ENCODE measurements around the gene DNALI1.
"Not testable (repeated sequence)": the region's sequence is repeated elsewhere in the genome, so short reads cannot be mapped to it uniquely, and the experiment has no call there.

DNALI1 gene

GRCh38 chr1:37557402-37557801, 662 bp downstream of the DNALI1 start:
- H3K9me3 ChIP-seq (ENCODE audit: control insufficient read depth, low read length): no peaks in the 10 kb centered on the region
- no peaks in the 10 kb centered on the region for H3K27me3 ChIP-seq (replicated peaks; ENCODE audit: control insufficient read depth, insufficient read depth, low read length)
- H3K4me1 ChIP-seq (ENCODE audit: control insufficient read depth, insufficient read depth, low read length): peaks cover 18% of the 10 kb centered on the region
- H3K4me3 ChIP-seq (ENCODE audit: low read length): peak overlapping the region; percentile 80
- H3K9ac ChIP-seq (ENCODE audit: low read length): no peak overlapping the region
- peaks cover under 1% of the 10 kb centered on the region for H3K36me3 ChIP-seq (ENCODE audit: control insufficient read depth, insufficient read depth, low read length, severe bottlenecking)
- no peak for DNase-seq (ENCODE audit: low read depth)

GRCh38 chr1:37558411-37558810, 1.7 kb downstream of the DNALI1 start:
- H3K9ac ChIP-seq (ENCODE audit: low read length): no peak overlapping the region
- no peak for DNase-seq (ENCODE audit: low read depth)
- H3K4me1 ChIP-seq (ENCODE audit: control insufficient read depth, insufficient read depth, low read length): peaks cover 8% of the 10 kb centered on the region
- H3K9me3 ChIP-seq (ENCODE audit: control insufficient read depth, low read length): no peaks in the 10 kb centered on the region
- no peaks in the 10 kb centered on the region for H3K36me3 ChIP-seq (ENCODE audit: control insufficient read depth, insufficient read depth, low read length, severe bottlenecking)
- no peaks in the 10 kb centered on the region for H3K27me3 ChIP-seq (replicated peaks; ENCODE audit: control insufficient read depth, insufficient read depth, low read length)
- H3K4me3 ChIP-seq (ENCODE audit: low read length): no peak overlapping the region

- no peak overlapping the region for H3K9ac ChIP-seq (ENCODE audit: low read length)
- H3K4me1 ChIP-seq (ENCODE audit: control insufficient read depth, insufficient read depth, low read length): peaks cover 6% of the 10 kb centered on the region
- H3K27me3 ChIP-seq (replicated peaks; ENCODE audit: control insufficient read depth, insufficient read depth, low read length): no peaks in the 10 kb centered on the region
- no peak overlapping the region for H3K4me3 ChIP-seq (ENCODE audit: low read length)
- no peaks in the 10 kb centered on the region for H3K9me3 ChIP-seq (ENCODE audit: control insufficient read depth, low read length)
- H3K36me3 ChIP-seq (ENCODE audit: control insufficient read depth, insufficient read depth, low read length, severe bottlenecking): no peaks in the 10 kb centered on the region
- DNase-seq (ENCODE audit: low read depth): no peak
Measured at GRCh38 chr1:37559080-37559479, 2.3 kb downstream of the DNALI1 start.

GRCh38 chr1:37559957-37560379, 3.2 kb downstream of the DNALI1 start:
- DNase-seq (ENCODE audit: low read depth); H3K36me3 ChIP-seq (ENCODE audit: control insufficient read depth, insufficient read depth, low read length, severe bottlenecking); H3K27me3 ChIP-seq (replicated peaks; ENCODE audit: control insufficient read depth, insufficient read depth, low read length); H3K4me3 ChIP-seq (ENCODE audit: low read length); H3K9me3 ChIP-seq (ENCODE audit: control insufficient read depth, low read length); H3K9ac ChIP-seq (ENCODE audit: low read length): not testable (repeated sequence)
- H3K4me1 ChIP-seq (ENCODE audit: control insufficient read depth, insufficient read depth, low read length): peaks cover 11% of the 10 kb centered on the region

GRCh38 chr1:37560401-37561132, 3.8 kb downstream of the DNALI1 start:
- Histone ChIP-seq H3K4me3 (ENCODE audit: low read length) (no peak overlapping the region), H3K9me3 (ENCODE audit: control insufficient read depth, low read length) (no peaks in the 10 kb centered on the region), H3K4me1 (ENCODE audit: control insufficient read depth, insufficient read depth, low read length) (peaks cover 11% of the 10 kb centered on the region), H3K9ac (ENCODE audit: low read length) (no peak overlapping the region), H3K27me3 (replicated peaks; ENCODE audit: control insufficient read depth, insufficient read depth, low read length) (no peaks in the 10 kb centered on the region), H3K36me3 (ENCODE audit: control insufficient read depth, insufficient read depth, low read length, severe bottlenecking) (peaks cover 11% of the 10 kb centered on the region)
- no peak for DNase-seq (ENCODE audit: low read depth)

GRCh38 chr1:37561133-37562132, 4.7 kb downstream of the DNALI1 start:
- peaks cover 19% of the 10 kb centered on the region for H3K36me3 ChIP-seq (ENCODE audit: control insufficient read depth, insufficient read depth, low read length, severe bottlenecking)
- H3K9ac ChIP-seq (ENCODE audit: low read length): no peak overlapping the region
- H3K9me3 ChIP-seq (ENCODE audit: control insufficient read depth, low read length): no peaks in the 10 kb centered on the region
- peak; percentile 41 for DNase-seq (ENCODE audit: low read depth)
- H3K4me3 ChIP-seq (ENCODE audit: low read length): no peak overlapping the region
- H3K27me3 ChIP-seq (replicated peaks; ENCODE audit: control insufficient read depth, insufficient read depth, low read length): no peaks in the 10 kb centered on the region
- H3K4me1 ChIP-seq (ENCODE audit: control insufficient read depth, insufficient read depth, low read length): peaks cover 7% of the 10 kb centered on the region

GRCh38 chr1:37562984-37563383, 6.2 kb downstream of the DNALI1 start:
- no peak overlapping the region for H3K9ac ChIP-seq (ENCODE audit: low read length)
- peaks cover 35% of the 10 kb centered on the region for H3K36me3 ChIP-seq (ENCODE audit: control insufficient read depth, insufficient read depth, low read length, severe bottlenecking)
- no peak overlapping the region for H3K4me3 ChIP-seq (ENCODE audit: low read length)
- no peaks in the 10 kb centered on the region for H3K27me3 ChIP-seq (replicated peaks; ENCODE audit: control insufficient read depth, insufficient read depth, low read length)
- no peak for DNase-seq (ENCODE audit: low read depth)
- no peaks in the 10 kb centered on the region for H3K9me3 ChIP-seq (ENCODE audit: control insufficient read depth, low read length)
- H3K4me1 ChIP-seq (ENCODE audit: control insufficient read depth, insufficient read depth, low read length): peaks cover 12% of the 10 kb centered on the region

GRCh38 chr1:37564892-37565291, 8.2 kb downstream of the DNALI1 start:
- Histone ChIP-seq H3K36me3 (ENCODE audit: control insufficient read depth, insufficient read depth, low read length, severe bottlenecking) (peaks cover 54% of the 10 kb centered on the region), H3K9ac (ENCODE audit: low read length) (no peak overlapping the region), H3K27me3 (replicated peaks; ENCODE audit: control insufficient read depth, insufficient read depth, low read length) (no peaks in the 10 kb centered on the region), H3K4me3 (ENCODE audit: low read length) (no peak overlapping the region), H3K4me1 (ENCODE audit: control insufficient read depth, insufficient read depth, low read length) (peaks cover 12% of the 10 kb centered on the region), H3K9me3 (ENCODE audit: control insufficient read depth, low read length) (no peaks in the 10 kb centered on the region)
- no peak for DNase-seq (ENCODE audit: low read depth)

GRCh38 chr1:37567023-37567422, 10.3 kb downstream of the DNALI1 start:
- peaks cover 73% of the 10 kb centered on the region for H3K36me3 ChIP-seq (ENCODE audit: control insufficient read depth, insufficient read depth, low read length, severe bottlenecking)
- no peak overlapping the region for H3K4me3 ChIP-seq (ENCODE audit: low read length)
- no peak overlapping the region for H3K9ac ChIP-seq (ENCODE audit: low read length)
- DNase-seq (ENCODE audit: low read depth): no peak
- H3K4me1 ChIP-seq (ENCODE audit: control insufficient read depth, insufficient read depth, low read length): peaks cover 12% of the 10 kb centered on the region
- no peaks in the 10 kb centered on the region for H3K9me3 ChIP-seq (ENCODE audit: control insufficient read depth, low read length)
- H3K27me3 ChIP-seq (replicated peaks; ENCODE audit: control insufficient read depth, insufficient read depth, low read length): no peaks in the 10 kb centered on the region

GRCh38 chr1:37570528-37571334, 14.0 kb downstream of the DNALI1 start:
- Histone ChIP-seq H3K4me1 (ENCODE audit: control insufficient read depth, insufficient read depth, low read length) (peaks cover 18% of the 10 kb centered on the region), H3K36me3 (ENCODE audit: control insufficient read depth, insufficient read depth, low read length, severe bottlenecking) (peaks cover 98% of the 10 kb centered on the region), H3K27me3 (replicated peaks; ENCODE audit: control insufficient read depth, insufficient read depth, low read length) (no peaks in the 10 kb centered on the region), H3K9me3 (ENCODE audit: control insufficient read depth, low read length) (no peaks in the 10 kb centered on the region), H3K9ac (ENCODE audit: low read length) (no peak overlapping the region), H3K4me3 (ENCODE audit: low read length) (no peak overlapping the region)
- no peak for DNase-seq (ENCODE audit: low read depth)

Measured in adipocyte (in vitro differentiated cells).